DMS79 (cell line): ENCODE data around the gene MYOF.
"Not testable (repeated sequence)": the region's sequence is repeated elsewhere in the genome, so short reads cannot be mapped to it uniquely, and the experiment has no call there.

Experiments used
- DNase-seq: peaks from one replicate; lab custom pipeline; 2025; lab: John Stamatoyannopoulos, UW

MYOF gene

GRCh38 chr10:93481637-93482144, 443 bp downstream of the MYOF start:
- DNase-seq = no peak

- no peak for DNase-seq
Observed at GRCh38 chr10:93478873-93479272, 3.3 kb downstream of the MYOF start.

- no peak for DNase-seq
Observed at GRCh38 chr10:93476756-93477155, 5.4 kb downstream of the MYOF start.

GRCh38 chr10:93475871-93476270, 6.3 kb downstream of the MYOF start:
- DNase-seq = peak; percentile 11

- peak; percentile 66 for DNase-seq
Observed at GRCh38 chr10:93475227-93475626, 6.9 kb downstream of the MYOF start.

- DNase-seq = no peak
Observed at GRCh38 chr10:93473804-93474472, 8.2 kb downstream of the MYOF start.

GRCh38 chr10:93473161-93473560, 9.0 kb downstream of the MYOF start:
- no peak for DNase-seq

GRCh38 chr10:93471110-93471651, 11.0 kb downstream of the MYOF start:
- DNase-seq = no peak

GRCh38 chr10:93469454-93469853, 12.7 kb downstream of the MYOF start:
- no peak for DNase-seq

- no peak for DNase-seq
Observed at GRCh38 chr10:93468461-93469213, 13.5 kb downstream of the MYOF start.

- not testable (repeated sequence) for DNase-seq
Observed at GRCh38 chr10:93467635-93468034, 14.5 kb downstream of the MYOF start.

- DNase-seq = peak; percentile 81
Observed at GRCh38 chr10:93465806-93466675, 16.1 kb downstream of the MYOF start.

- no peak for DNase-seq
Observed at GRCh38 chr10:93464776-93465388, 17.3 kb downstream of the MYOF start.

- no peak for DNase-seq
Observed at GRCh38 chr10:93463723-93464476, 18.2 kb downstream of the MYOF start.

GRCh38 chr10:93462881-93463280, 19.3 kb downstream of the MYOF start:
- no peak for DNase-seq

- DNase-seq = no peak
Observed at GRCh38 chr10:93462371-93462770, 19.8 kb downstream of the MYOF start.

GRCh38 chr10:93461807-93462178, 20.3 kb downstream of the MYOF start:
- DNase-seq = peak; percentile 95

GRCh38 chr10:93461109-93461806, 20.9 kb downstream of the MYOF start:
- peak; percentile 95 for DNase-seq

- DNase-seq = no peak
Observed at GRCh38 chr10:93459466-93459865, 22.7 kb downstream of the MYOF start.

GRCh38 chr10:93458821-93459257, 23.3 kb downstream of the MYOF start:
- peak; percentile 20 for DNase-seq
